Sciatic nerve (tissue), 2 donors: ENCODE results near the gene PTP4A2. TPM values are rescaled to one million over a fixed set of nuclear protein-coding genes. Genes with fewer than 3 reads are reported as not detected.

Experiments used
- ATAC-seq: fragments of 200-7000 bp; cut with Tn5 transposase; one replicate; pipeline ENCODE4 v1.9.1; 2020; ENCODE audit warnings: mild to moderate bottlenecking, moderate library complexity
- DNase-seq: peaks from one replicate; pipeline ENCODE4 v3.0.0-alpha.2; 2020; ENCODE audit warnings: low spot score
- intact Hi-C: fragments of 100-400 bp; cut with DNase I; formaldehyde crosslinking; loops from one replicate; pipeline ENCODE4 v1.14.2; 2022
- total RNA-seq: library from RNA; stranded (reverse); fragmentation: NEBNext Ultra II Directional; extraction: Animal tissue kit (Norgen Biotek cat#: 25700); gene quantifications from one replicate; pipeline ENCODE4 v1.2.1, GENCODE V29; 2021
- donor health status: DM: no; HTN: no; CAD: no.
- donor health status: DM: no; HTN: no; CAD: no.

The PTP4A2 gene
- 256 TPM for total RNA-seq

GRCh38 chr1:31938184-31938975 lies at the start of gene PTP4A2:
PTP4A2 (minus strand) TSS chr1:31938368; CDS start chr1:31919065, 19,303 bp downstream.
- ATAC-seq (peak; percentile 95), DNase-seq (peak; percentile 95)
- intact Hi-C loops: no loop called here

- ATAC-seq (no peak), DNase-seq (no peak)
- intact Hi-C loops: no loop called here
Measured at GRCh38 chr1:31987135-31987619, 49.0 kb upstream of the PTP4A2 start.

GRCh38 chr1:31985430-31985829 lies 47.3 kb upstream of the PTP4A2 start:
- DNase-seq (no peak), ATAC-seq (no peak)
- intact Hi-C loops: no loop called here

DNA sequence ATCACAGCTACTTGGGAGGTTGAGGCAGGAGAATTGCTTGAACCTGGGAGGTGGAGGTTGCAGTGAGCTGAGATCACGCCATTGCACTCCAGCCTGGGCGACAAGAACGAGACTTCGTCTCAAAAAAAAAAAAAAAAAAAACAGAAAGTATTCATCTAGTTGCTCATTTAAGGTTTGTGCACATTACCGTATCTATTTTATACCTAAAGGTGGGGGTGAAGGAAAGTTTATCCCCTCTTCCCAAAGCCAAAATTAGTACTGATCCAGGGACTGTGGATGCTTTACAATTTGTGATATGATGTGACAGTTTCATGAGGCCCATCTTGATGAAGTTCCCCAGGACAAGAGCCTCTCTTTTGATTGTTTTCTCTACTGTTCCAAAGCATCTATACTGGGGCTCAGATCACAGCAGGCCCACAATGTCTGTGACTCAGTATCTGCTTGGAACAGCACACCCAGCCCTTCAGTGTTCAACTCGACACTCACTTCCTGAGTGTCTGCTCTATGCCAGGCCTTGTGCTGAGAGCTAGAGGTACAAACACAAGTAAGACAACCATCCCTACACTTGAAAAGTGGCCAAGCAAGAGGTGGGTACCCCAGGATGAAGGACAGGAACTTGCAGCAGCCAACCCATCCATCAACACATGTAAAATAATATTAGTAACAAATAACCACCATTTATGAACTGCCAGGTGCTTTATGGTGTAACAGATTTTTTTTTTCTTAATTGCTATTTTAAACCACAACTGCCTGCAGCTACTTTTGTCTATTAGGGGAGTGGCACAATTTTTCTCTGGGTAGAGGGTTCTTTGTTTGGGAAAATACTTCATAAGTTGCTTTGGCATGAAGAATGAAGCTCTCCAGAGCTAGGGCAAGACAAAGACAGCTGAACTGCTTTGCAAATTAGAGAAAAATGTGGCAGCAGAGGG lies 46.5 kb upstream of the PTP4A2 start:
- DNase-seq: no peak
- intact Hi-C loops: no loop called here
- peak; percentile 40 for ATAC-seq

DNA sequence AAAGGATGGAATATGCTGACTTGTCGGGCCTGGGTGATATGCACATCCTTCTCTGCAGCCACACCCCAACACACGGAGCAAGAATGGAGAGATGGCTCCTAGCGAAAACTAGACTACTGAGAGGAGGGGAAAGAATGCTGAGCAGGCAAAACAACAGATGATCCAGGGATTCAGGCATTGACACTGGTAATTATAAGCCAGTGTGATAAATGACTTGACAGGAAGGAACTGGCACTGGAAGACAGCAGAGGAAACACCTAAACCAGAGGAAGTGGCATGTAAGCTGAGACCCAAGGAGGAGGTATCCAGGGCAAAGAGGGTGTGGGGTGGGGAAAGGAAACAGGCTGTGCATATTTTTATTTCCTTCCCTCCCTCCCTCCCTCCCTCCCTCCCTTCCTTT lies 43.8 kb upstream of the PTP4A2 start:
- ATAC-seq (no peak), DNase-seq (no peak)
- intact Hi-C loops: no loop called here

- ATAC-seq (no peak), DNase-seq (no peak)
- intact Hi-C loops: no loop called here
Measured at GRCh38 chr1:31981456-31981839, 43.3 kb upstream of the PTP4A2 start.

DNA sequence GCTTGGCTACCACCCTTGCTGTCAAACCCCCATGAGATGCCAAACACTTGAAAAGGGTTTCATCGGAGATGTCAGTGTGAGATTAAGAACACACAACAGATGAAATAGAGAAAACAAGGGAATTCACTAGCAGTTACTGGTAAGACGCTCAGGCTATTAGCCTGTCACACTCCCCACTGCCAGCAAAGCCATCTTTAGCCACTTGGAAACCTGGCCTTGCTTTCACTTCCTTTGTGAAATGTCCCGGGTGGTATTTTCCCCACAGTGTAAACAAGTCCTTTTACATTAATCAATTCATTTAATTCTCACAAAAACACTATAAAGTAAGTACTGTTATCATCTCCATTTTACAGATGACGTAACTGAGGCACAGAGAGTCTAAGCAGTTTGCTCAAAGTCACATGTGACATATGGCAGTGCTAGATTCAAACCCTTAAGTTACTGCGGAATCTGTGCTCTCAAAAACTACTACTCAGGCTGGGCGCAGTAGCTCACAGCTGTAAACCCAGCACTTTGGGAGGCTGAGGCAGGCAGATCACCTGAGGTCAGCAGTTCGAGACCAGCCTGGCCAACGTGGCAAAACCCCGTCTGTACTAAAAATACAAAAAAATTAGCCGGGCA lies 42.8 kb upstream of the PTP4A2 start:
- DNase-seq: no peak
- ATAC-seq: no peak
- intact Hi-C loops: no loop called here

DNA sequence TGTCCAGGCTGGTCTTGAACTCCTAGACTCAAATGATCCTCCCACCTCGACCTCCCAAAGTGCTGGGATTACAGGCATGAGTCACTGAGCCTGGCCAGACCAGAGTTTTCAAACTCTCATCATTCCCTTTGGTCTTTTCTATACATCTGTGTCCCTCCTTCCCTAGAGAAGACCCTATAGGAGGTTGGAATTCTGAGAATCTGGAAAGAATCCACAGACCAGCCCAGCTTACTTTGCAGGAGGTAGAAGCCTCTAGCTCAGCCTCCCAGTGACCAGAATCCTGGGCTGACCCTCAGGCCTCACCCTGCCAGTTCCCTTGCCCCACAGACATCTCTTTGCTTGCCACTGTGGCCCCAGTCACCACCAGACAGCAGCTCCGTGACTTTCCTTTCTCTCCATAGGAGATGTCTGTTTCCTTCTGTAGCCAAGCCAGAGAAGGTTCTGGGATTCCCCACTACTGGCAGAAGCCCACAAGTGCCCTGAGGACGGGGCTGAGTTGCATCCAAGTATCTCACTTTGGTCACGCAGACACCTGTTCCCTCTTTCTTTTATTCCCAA lies 40.8 kb upstream of the PTP4A2 start:
- ATAC-seq: no peak
- intact Hi-C loops: no loop called here
- no peak for DNase-seq

GRCh38 chr1:31977385-31978131 lies 39.4 kb upstream of the PTP4A2 start:
- intact Hi-C loops: no loop called here
- DNase-seq (no peak), ATAC-seq (peak; percentile 87)

GRCh38 chr1:31976401-31976800 lies 38.2 kb upstream of the PTP4A2 start:
- intact Hi-C loops: no loop called here
- no peak for DNase-seq
- ATAC-seq: no peak

- no peak for DNase-seq
- intact Hi-C loops: no loop called here
- no peak for ATAC-seq
Measured at GRCh38 chr1:31970873-31971272, 32.7 kb upstream of the PTP4A2 start.

DNA sequence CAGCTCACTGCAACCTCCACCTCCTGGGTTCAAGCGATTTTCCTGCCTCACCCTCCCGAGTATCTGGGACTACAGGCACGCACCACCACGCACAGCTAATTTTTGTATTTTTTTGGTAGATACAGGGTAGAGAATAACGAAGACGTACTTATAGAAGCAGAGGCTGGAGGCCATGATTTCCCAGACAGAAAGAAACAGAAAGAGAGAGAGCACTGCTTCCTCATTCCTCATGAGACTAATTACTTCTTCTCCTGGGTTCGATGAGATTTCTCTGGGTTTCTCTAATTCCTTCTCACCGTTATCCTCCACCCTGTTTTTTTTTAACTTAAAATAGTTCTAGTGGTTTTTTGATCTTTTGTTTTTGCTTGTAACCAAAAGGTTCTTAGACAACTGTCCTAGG lies 23.4 kb upstream of the PTP4A2 start:
- intact Hi-C loops: loop anchor here (10.0 kb wide), 1 partner anchor 167 kb away; no protein-coding TSS in a partner anchor
- ATAC-seq: no peak

GRCh38 chr1:31959521-31960340 lies 21.6 kb upstream of the PTP4A2 start:
- intact Hi-C loops: loop anchor here (10.0 kb wide), 1 partner anchor 165 kb away; no protein-coding TSS in a partner anchor
- DNase-seq (no peak), ATAC-seq (no peak)

More for the DNA sequence above, 23.4 kb upstream of the PTP4A2 start:
- no peak for DNase-seq

GRCh38 chr1:31957701-31958674 lies 19.8 kb upstream of the PTP4A2 start:
- DNase-seq: no peak
- intact Hi-C loops: no loop called here
- no peak for ATAC-seq

- intact Hi-C loops: no loop called here
- DNase-seq: peak; percentile 86
- ATAC-seq: peak; percentile 89
Measured at GRCh38 chr1:31955917-31956736, 18.0 kb upstream of the PTP4A2 start.
